GM12878 (cell line): ENCODE data around the gene KRT14. TPM values are rescaled to one million over a fixed set of nuclear protein-coding genes. Genes with fewer than 3 reads are reported as not detected.
A peak's percentile ranks its signal among the peaks of the same experiment; 100 is the strongest.

Source experiments
- ATAC-seq: fragments of 200-7000 bp; cut with Tn5 transposase; 3 replicates; pipeline ENCODE4 v1.9.1; 2020; ENCODE audit warnings: mild to moderate bottlenecking, moderate library complexity
- BruUV-seq: library from RNA; stranded (reverse); fragments of 400-500 nt; replicated peaks from 2 replicates; lab custom pipeline; 2021; lab: Mats Ljungman, UMichigan
- CTCF ChIA-PET: fragments of 300-600 bp; sonication (Branson Sonifier 250); formaldehyde crosslinking; extraction: SDS; loops from one replicate; lab custom pipeline; 2021; ENCODE audit warnings: inconsistent platforms; lab: Yijun Ruan, JAX
- POLR2A ChIA-PET: fragments of 350-600 bp; formaldehyde crosslinking; extraction: SDS; loops from one replicate; lab custom pipeline; 2021; ENCODE audit warnings: inconsistent platforms; lab: Charles Lee
- RAD21 ChIA-PET: fragments of 300-600 bp; sonication (Branson Sonifier 250); formaldehyde crosslinking; loops from one replicate; lab custom pipeline; 2023; ENCODE audit warnings: antibody characterized with exemption; ENCODE audit not compliant: unreplicated experiment; lab: Charles Lee
- SMC1A ChIA-PET: fragments of 300-600 bp; sonication (Branson Sonifier 250); formaldehyde crosslinking; loops from one replicate; lab custom pipeline; 2023; ENCODE audit not compliant: unreplicated experiment, uncharacterized antibody; lab: Charles Lee
- DNase-seq: peaks from one replicate; pipeline ENCODE4 v3.0.0-alpha.2; 2011; ENCODE audit warnings: low read depth, low spot score
- FAIRE-seq: peaks from 3 replicates; lab custom pipeline; 2011; peaks lifted over from hg19 to GRCh38; lab: Jason Lieb, UNC
- H2AFZ ChIP-seq: 2 replicates; pipeline ENCODE4 v1.6.0; 2011; ENCODE audit warnings: low read depth, low read length, control low read depth; ENCODE audit not compliant: control insufficient read depth
- H3K27ac ChIP-seq: 2 replicates; pipeline ENCODE4 v1.5.1; 2011; ENCODE audit warnings: control low read depth; ENCODE audit not compliant: control insufficient read depth, insufficient read depth
- H3K27me3 ChIP-seq, 2 experiments: replicated peaks in 1 of 2; 2 replicates each; pipeline versions ENCODE4 v1.6.0 to v1.6.1; 2011; ENCODE audit warnings: low read length in 1 of 2; ENCODE audit not compliant: control insufficient read depth in 2 of 2, insufficient read depth in 2 of 2
- H3K36me3 ChIP-seq, 2 experiments: 2 replicates each; pipeline ENCODE4 v1.5.1; 2011; ENCODE audit warnings: low read length in 1 of 2; ENCODE audit not compliant: control insufficient read depth in 2 of 2, insufficient read depth in 2 of 2
- H3K4me1 ChIP-seq: 2 replicates; pipeline ENCODE4 v1.6.1; 2011; ENCODE audit warnings: mild to moderate bottlenecking, low read length, moderate library complexity, mixed read lengths; ENCODE audit not compliant: control insufficient read depth, insufficient read depth
- H3K4me2 ChIP-seq: 2 replicates; pipeline ENCODE4 v1.6.0; 2011; ENCODE audit warnings: control low read depth; ENCODE audit not compliant: control insufficient read depth, insufficient read depth
- H3K4me3 ChIP-seq: fragments of 200-600 bp; sonication (generic); 2 replicates; pipeline ENCODE4 v1.5.1; 2016
- H3K79me2 ChIP-seq: 2 replicates; pipeline ENCODE4 v1.6.0; 2011; ENCODE audit warnings: low read length; ENCODE audit not compliant: control insufficient read depth, insufficient read depth
- H3K9ac ChIP-seq: 2 replicates; pipeline ENCODE4 v1.8.0; 2011; ENCODE audit warnings: low read length, control low read depth, mixed read lengths; ENCODE audit not compliant: control insufficient read depth, insufficient read depth
- H3K9me3 ChIP-seq: replicated peaks from 3 replicates; pipeline ENCODE4 v1.5.1; 2011; ENCODE audit warnings: mild to moderate bottlenecking, low read length; ENCODE audit not compliant: control insufficient read depth, insufficient read depth
- H4K20me1 ChIP-seq: 2 replicates; pipeline ENCODE4 v1.6.0; 2011; ENCODE audit not compliant: control insufficient read depth, insufficient read depth
- BCL11A ChIP-seq: IDR thresholded peaks from 2 replicates; pipeline ENCODE4 v1.6.1; 2011; ENCODE audit warnings: low read depth, low read length
- CREB1 ChIP-seq: IDR thresholded peaks from 2 replicates; pipeline ENCODE4 v1.6.1; 2012; ENCODE audit warnings: low read depth, mild to moderate bottlenecking, inconsistent platforms
- CREM ChIP-seq: IDR thresholded peaks from 2 replicates; pipeline ENCODE4 v1.6.1; 2014; ENCODE audit warnings: antibody characterized with exemption, low read depth
- JUND ChIP-seq: IDR thresholded peaks from 2 replicates; pipeline ENCODE4 v1.6.1; 2012; ENCODE audit warnings: low read depth, mild to moderate bottlenecking, low read length, improper control_type of control experiment, moderate library complexity
- NFIC ChIP-seq: IDR thresholded peaks from 2 replicates; pipeline ENCODE4 v1.6.1; 2012; ENCODE audit warnings: low read depth, mild to moderate bottlenecking, inconsistent platforms, low read length, moderate library complexity
- NR2C2 ChIP-seq: IDR thresholded peaks from 2 replicates; pipeline ENCODE4 v1.6.1; 2011; ENCODE audit warnings: borderline replicate concordance, low read depth; ENCODE audit not compliant: control insufficient read depth, insufficient read length
- POU2F2 ChIP-seq: IDR thresholded peaks from 3 replicates; pipeline ENCODE4 v1.6.1; 2011; ENCODE audit warnings: low read depth, mild to moderate bottlenecking, low read length, borderline replicate concordance
- RCOR1 ChIP-seq: conservative IDR thresholded peaks from 2 replicates; pipeline ENCODE4 v1.6.1; 2012; ENCODE audit warnings: low read depth, low read length, improper control_type of control experiment
- SMC3 ChIP-seq: IDR thresholded peaks from 2 replicates; pipeline ENCODE4 v1.6.1; 2011; ENCODE audit warnings: low read length, improper control_type of control experiment, borderline replicate concordance
- SRF ChIP-seq, 2 experiments: IDR thresholded peaks; 2 replicates each; pipeline ENCODE4 v1.6.1; 2011; ENCODE audit warnings: low read depth in 2 of 2, low read length in 2 of 2, mild to moderate bottlenecking in 1 of 2, moderate library complexity in 1 of 2
- YBX1 ChIP-seq: fragments of 450-650 bp; IDR thresholded peaks from 2 replicates; pipeline ENCODE4 v1.6.1; 2016; ENCODE audit warnings: antibody characterized with exemption
- YY1 ChIP-seq: IDR thresholded peaks from 2 replicates; pipeline ENCODE4 v1.6.1; 2011; ENCODE audit warnings: low read depth, mild to moderate bottlenecking, low read length
- ZBTB33 ChIP-seq: fragments of 450-650 bp; IDR thresholded peaks from 2 replicates; pipeline ENCODE4 v1.6.1; 2017; ENCODE audit warnings: mild to moderate bottlenecking
- ZNF207 ChIP-seq: fragments of 450-650 bp; IDR thresholded peaks from 2 replicates; pipeline ENCODE4 v1.6.1; 2014; ENCODE audit warnings: antibody characterized with exemption, mild to moderate bottlenecking, borderline replicate concordance
- ZNF274 ChIP-seq: IDR thresholded peaks from one replicate; pipeline ENCODE4 v1.8.0; 2011; ENCODE audit not compliant: insufficient read length, insufficient read depth
- WGBS: methylation state at CpG from one replicate; pipeline ENCODE4 v1.1.6; 2016; ENCODE audit warnings: low lambda C conversion rate; ENCODE audit not compliant: insufficient replicate concordance, insufficient coverage; ENCODE audit errors: missing lambda C conversion rate; 5-methylcytosine and 5-hydroxymethylcytosine counted together
- in situ Hi-C: fragments of 300-500 bp; cut with MboI; formaldehyde crosslinking; loops from 9 replicates; pipeline ENCODE4 v1.14.3; 2018; ENCODE audit warnings: mixed read lengths
- intact Hi-C: fragments of 100-400 bp; cut with micrococcal nuclease; formaldehyde crosslinking; loops from one replicate; pipeline ENCODE4 v1.14.2; 2022; ENCODE audit not compliant: unreplicated experiment
- polyA plus RNA-seq, 11 experiments: library from polyadenylated mRNA; depleted of rRNA in 4 of 11; unstranded in 6 of 11; stranded (reverse) in 5 of 11; fragments of >200 nt; fragmentation: Nextera tagmentation in 4 of 11; fragmentation: Illumina TruSeq in 1 of 11; extraction: Ambion mirVana in 4 of 11; extraction: Trizol in 1 of 11; gene quantifications; 1 replicate in 1 of 11; 2 replicates in 10 of 11; pipeline versions ENCODE4 v1.2.1 to v1.2.3, GENCODE V29; 2011 to 2016; ENCODE audit warnings: inconsistent platforms in 2 of 11, missing spikeins in 2 of 11, low read depth in 1 of 11
- total RNA-seq, 4 experiments: library from RNA; depleted of rRNA in 3 of 4; stranded (reverse); fragments of >200 nt in 3 of 4; fragmentation: Illumina TruSeq in 1 of 4; extraction: Trizol in 1 of 4; gene quantifications; 2 replicates each; pipeline versions ENCODE4 v1.2.1 to v1.2.3, GENCODE V29; 2013 to 2021

The KRT14 gene
- total and polyA plus RNA-seq, 10 of the 15 experiments (the other 5 are each of a cell fraction or from before 2014, with no cell fraction given): 1.5 TPM; not detected in 9

GRCh38 chr17:41593306-41593981 lies 6.7 kb upstream of the KRT14 start:
- Histone ChIP-seq H3K79me2 (no peaks in the 10 kb centered on the region), H3K9ac (no peak overlapping the region), H3K27me3 (peaks cover 0 to 2% of the 10 kb centered on the region in 2 experiments; a peak in 2 of 4 replicates), H3K36me3 (no peaks in the 10 kb centered on the region), H4K20me1 (no peaks in the 10 kb centered on the region), H3K9me3 (no peaks in the 10 kb centered on the region), H2AFZ (no peak overlapping the region), H3K4me1 (no peaks in the 10 kb centered on the region), H3K27ac (no peak overlapping the region), H3K4me2 (no peak overlapping the region), H3K4me3 (no peak overlapping the region)
- ChIA-PET POLR2A (no interaction called here), RAD21 (interaction anchor here (0.9 to 1.1 kb wide), 2 partner anchors 53 to 55 kb away, joined by 3 to 5 read pairs; no protein-coding TSS in a partner anchor), CTCF (interaction anchor here (0.6 to 3.1 kb wide), 4 partner anchors 9 to 70 kb away, joined by 3 to 12 read pairs (median 3); no protein-coding TSS in a partner anchor), SMC1A (interaction anchor here (2.0 kb wide), 1 partner anchor 55 kb away, joined by 7 read pairs; no protein-coding TSS in a partner anchor)
- TF ChIP-seq JUND (no peak), YBX1 (no peak), YY1 (no peak), ZBTB33 (no peak), BCL11A (no peak), NR2C2 (no peak), RCOR1 (no peak), CREM (no peak), NFIC (no peak), ZNF274 (no peak), CREB1 (no peak), ZNF207 (no peak), POU2F2 (no peak), SRF (IDR thresholded peaks at IDR 0.05; ENCODE audit: low read depth in 2 of 2, low read length in 2 of 2) (no peak), SMC3 (no peak)
- in situ Hi-C loops (no loop called here), intact Hi-C loops (loop anchor here (5.0 kb wide), 1 partner anchor 69 kb away; no protein-coding TSS in a partner anchor)
- ATAC-seq (peak; percentile 36; the same call in 2 of the 3 replicates), FAIRE-seq (no peak), DNase-seq (no peak)
- WGBS: 0% methylated on average over 8 of the region's 8 CpGs
- no TSS peak for BruUV-seq
